ENCODE results near the gene PGP.

DNA sequence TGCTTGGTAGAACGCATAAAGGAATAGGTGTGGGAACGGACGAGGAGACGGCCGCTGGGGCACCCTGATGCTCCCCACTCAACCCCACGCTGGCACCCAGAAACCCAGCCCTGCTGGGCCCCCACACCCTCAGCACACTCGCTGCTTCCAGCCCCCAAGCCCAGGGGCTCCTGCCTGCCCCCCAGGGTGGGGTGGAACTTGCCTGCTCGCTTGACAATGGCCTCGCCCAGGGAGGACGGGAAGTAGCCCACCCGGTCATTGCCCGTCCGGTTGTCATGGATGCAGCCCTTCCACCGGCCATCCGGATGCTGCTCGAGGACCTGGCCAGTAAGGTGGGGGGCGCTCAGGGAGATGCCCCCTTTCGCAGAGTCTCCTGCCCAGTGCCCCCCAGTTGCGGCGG is 28.1 kb downstream of the PGP start:
- no peak for TF ChIP-seq CTCF (IDR thresholded peaks at IDR 0.05; ENCODE audit: low read length)
- TF ChIP-seq EZH2 (IDR thresholded peaks at IDR 0.05; ENCODE audit: borderline replicate concordance, low read length), result no peak
